HG02571 (cell line): ENCODE measurements around the gene BCL6B.

Experiments used
- ATAC-seq: cut with Tn5 transposase; IDR thresholded peaks from one replicate; pipeline ENCODE4 v1.9.1; 2021; ENCODE audit warnings: mild to moderate bottlenecking, moderate library complexity; ENCODE audit not compliant: unreplicated experiment

The BCL6B gene

GRCh38 chr17:7056386-7056785, 33.5 kb downstream of the BCL6B start:
- ATAC-seq, result no peak

- no peak for ATAC-seq
Observed at GRCh38 chr17:7058831-7059447, 36.1 kb downstream of the BCL6B start.

GRCh38 chr17:7060165-7060891, 37.5 kb downstream of the BCL6B start:
- ATAC-seq, result no peak

- ATAC-seq, result no peak
Observed at GRCh38 chr17:7063518-7064094, 40.8 kb downstream of the BCL6B start.

- ATAC-seq, result no peak
Observed at GRCh38 chr17:7064261-7064660, 41.4 kb downstream of the BCL6B start.

GRCh38 chr17:7067198-7067597, 44.3 kb downstream of the BCL6B start:
- ATAC-seq, result no peak

- ATAC-seq, result no peak
Observed at GRCh38 chr17:7068268-7068667, 45.4 kb downstream of the BCL6B start.

- no peak for ATAC-seq
Observed at GRCh38 chr17:7070712-7071111, 47.9 kb downstream of the BCL6B start.

- ATAC-seq, result no peak
Observed at GRCh38 chr17:7072406-7072805, 49.6 kb downstream of the BCL6B start.

- ATAC-seq, result no peak
Observed at GRCh38 chr17:7074931-7075330, 52.1 kb downstream of the BCL6B start.

GRCh38 chr17:7077911-7078546, 55.2 kb downstream of the BCL6B start:
- no peak for ATAC-seq

GRCh38 chr17:7078711-7079110, 55.9 kb downstream of the BCL6B start:
- ATAC-seq, result no peak
